ENCODE results near the gene CCDC71. TPM values are rescaled to one million over a fixed set of nuclear protein-coding genes. Genes with fewer than 3 reads are reported as not detected.

The CCDC71 gene
- total RNA-seq, 5 donors from 2014 or later (not counting 1 experiment from before 2014, with no cell fraction given), result 20.4 to 37.0 (median 35.8) TPM

GRCh38 chr3:49175530-49175929 lies 9.4 kb upstream of the CCDC71 start:
- Histone ChIP-seq H3K36me3 (ENCODE audit: control insufficient read depth in 2 of 2, extremely low read depth in 1 of 2, insufficient read depth in 1 of 2, low read length in 1 of 2) (peaks cover 0 to 15% of the 10 kb centered on the region in 2 donors), H3K9me3 (no peaks in the 10 kb centered on the region), H3K27ac (ENCODE audit: low read length) (no peak overlapping the region), H3K27me3 (replicated peaks in 1 of 2; ENCODE audit: control insufficient read depth in 2 of 2, extremely low read depth in 1 of 2, insufficient read depth in 2 of 2, low read length in 1 of 2) (peaks cover 0 to 34% of the 10 kb centered on the region in 2 experiments), H3K4me1 (ENCODE audit: control insufficient read depth in 1 of 2, extremely low read depth in 1 of 2, insufficient read depth in 2 of 2, low read length in 2 of 2) (peaks cover 3 to 24% of the 10 kb centered on the region in 2 experiments), H3K4me3 (ENCODE audit: control insufficient read depth in 1 of 2, extremely low read depth in 1 of 2, low read length in 1 of 2) (no peak overlapping the region)
- peaks cover 12 to 18% (median 12%) of the 10 kb centered on the region in 3 donors for H3K4me1 Mint-ChIP-seq
- 88% methylated on average over 7 of the region's 8 CpGs for WGBS (ENCODE audit: insufficient coverage)
- H3K27me3 Mint-ChIP-seq, result peaks cover 9 to 14% of the 10 kb centered on the region in 2 donors
- ATAC-seq (replicated peaks in 1 of 4), result no peak
- DNase-seq, result no peak
- no peak overlapping the region for H3K4me3 Mint-ChIP-seq
- POLR2A ChIA-PET, result no interaction called here
- no peaks in the 10 kb centered on the region for H3K36me3 Mint-ChIP-seq
- CTCF ChIA-PET, result no interaction called here
- no peaks in the 10 kb centered on the region for H3K9me3 Mint-ChIP-seq
- H3K27ac Mint-ChIP-seq, result no peak overlapping the region

GRCh38 chr3:49174397-49174985 lies 8.4 kb upstream of the CCDC71 start:
- H3K4me1 ChIP-seq (ENCODE audit: control insufficient read depth in 1 of 2, extremely low read depth in 1 of 2, insufficient read depth in 2 of 2, low read length in 2 of 2), result peaks cover 3 to 28% of the 10 kb centered on the region in 2 experiments
- H3K27me3 ChIP-seq (replicated peaks in 1 of 2; ENCODE audit: control insufficient read depth in 2 of 2, extremely low read depth in 1 of 2, insufficient read depth in 2 of 2, low read length in 1 of 2), result peaks cover 0 to 25% of the 10 kb centered on the region in 2 experiments
- peaks cover 7 to 9% of the 10 kb centered on the region in 2 donors for H3K27me3 Mint-ChIP-seq
- H3K36me3 ChIP-seq (ENCODE audit: control insufficient read depth in 2 of 2, extremely low read depth in 1 of 2, insufficient read depth in 1 of 2, low read length in 1 of 2), result peaks cover 0 to 15% of the 10 kb centered on the region in 2 donors
- WGBS (ENCODE audit: insufficient coverage), result 90% methylated on average over 2 of the region's 9 CpGs
- H3K4me1 Mint-ChIP-seq, result peaks cover 18 to 23% (median 23%) of the 10 kb centered on the region in 3 donors
- POLR2A ChIA-PET, result no interaction called here
- ATAC-seq (replicated peaks in 1 of 4), result no peak
- CTCF ChIA-PET, result no interaction called here
- H3K9me3 ChIP-seq, result no peaks in the 10 kb centered on the region
- H3K9me3 Mint-ChIP-seq, result no peaks in the 10 kb centered on the region
- no peak overlapping the region for H3K27ac ChIP-seq (ENCODE audit: low read length)
- no peak overlapping the region for H3K4me3 Mint-ChIP-seq
- no peak for DNase-seq
- no peak overlapping the region for H3K27ac Mint-ChIP-seq
- no peak overlapping the region for H3K4me3 ChIP-seq (ENCODE audit: control insufficient read depth in 1 of 2, extremely low read depth in 1 of 2, low read length in 1 of 2)
- no peaks in the 10 kb centered on the region for H3K36me3 Mint-ChIP-seq

GRCh38 chr3:49173792-49174170 lies 7.7 kb upstream of the CCDC71 start:
- Histone ChIP-seq H3K36me3 (ENCODE audit: control insufficient read depth in 2 of 2, extremely low read depth in 1 of 2, insufficient read depth in 1 of 2, low read length in 1 of 2) (peaks cover 0 to 15% of the 10 kb centered on the region in 2 donors), H3K27ac (ENCODE audit: low read length) (no peak overlapping the region), H3K4me1 (ENCODE audit: control insufficient read depth in 1 of 2, extremely low read depth in 1 of 2, insufficient read depth in 2 of 2, low read length in 2 of 2) (peaks cover 3 to 28% of the 10 kb centered on the region in 2 experiments), H3K27me3 (replicated peaks in 1 of 2; ENCODE audit: control insufficient read depth in 2 of 2, extremely low read depth in 1 of 2, insufficient read depth in 2 of 2, low read length in 1 of 2) (peaks cover 0 to 18% of the 10 kb centered on the region in 2 experiments), H3K4me3 (ENCODE audit: control insufficient read depth in 1 of 2, extremely low read depth in 1 of 2, low read length in 1 of 2) (no peak overlapping the region), H3K9me3 (no peaks in the 10 kb centered on the region)
- no peak overlapping the region for H3K27ac Mint-ChIP-seq
- DNase-seq, result no peak
- no peaks in the 10 kb centered on the region for H3K36me3 Mint-ChIP-seq
- ATAC-seq (replicated peaks in 1 of 4), result no peak
- WGBS (ENCODE audit: insufficient coverage), result 89% methylated on average over 4 of the region's 4 CpGs
- H3K27me3 Mint-ChIP-seq, result peaks cover under 1 to 3% of the 10 kb centered on the region in 2 donors
- H3K9me3 Mint-ChIP-seq, result no peaks in the 10 kb centered on the region
- ChIA-PET POLR2A (no interaction called here), CTCF (interaction anchor here in 1 of 2 donors (0.6 kb wide), 1 partner anchor 275 kb away, joined by 4 read pairs; no protein-coding TSS in a partner anchor)
- H3K4me3 Mint-ChIP-seq, result no peak overlapping the region
- peaks cover 18 to 24% (median 23%) of the 10 kb centered on the region in 3 donors for H3K4me1 Mint-ChIP-seq

GRCh38 chr3:49173116-49173791 lies 7.1 kb upstream of the CCDC71 start:
- Histone ChIP-seq H3K36me3 (ENCODE audit: control insufficient read depth in 2 of 2, extremely low read depth in 1 of 2, insufficient read depth in 1 of 2, low read length in 1 of 2) (peaks cover 0 to 15% of the 10 kb centered on the region in 2 donors), H3K4me3 (ENCODE audit: control insufficient read depth in 1 of 2, extremely low read depth in 1 of 2, low read length in 1 of 2) (no peak overlapping the region), H3K27me3 (replicated peaks in 1 of 2; ENCODE audit: control insufficient read depth in 2 of 2, extremely low read depth in 1 of 2, insufficient read depth in 2 of 2, low read length in 1 of 2) (peaks cover 0 to 18% of the 10 kb centered on the region in 2 experiments), H3K9me3 (no peaks in the 10 kb centered on the region), H3K4me1 (ENCODE audit: control insufficient read depth in 1 of 2, extremely low read depth in 1 of 2, insufficient read depth in 2 of 2, low read length in 2 of 2) (peaks cover 3 to 28% of the 10 kb centered on the region in 2 experiments), H3K27ac (ENCODE audit: low read length) (no peak overlapping the region)
- ATAC-seq (replicated peaks in 1 of 4), result no peak
- ChIA-PET POLR2A (no interaction called here), CTCF (interaction anchor here in 1 of 2 donors (0.6 kb wide), 1 partner anchor 275 kb away, joined by 4 read pairs; no protein-coding TSS in a partner anchor)
- H3K4me1 Mint-ChIP-seq, result peaks cover 18 to 24% (median 23%) of the 10 kb centered on the region in 3 donors
- no peaks in the 10 kb centered on the region for H3K9me3 Mint-ChIP-seq
- no peaks in the 10 kb centered on the region for H3K36me3 Mint-ChIP-seq
- H3K4me3 Mint-ChIP-seq, result no peak overlapping the region
- WGBS (ENCODE audit: insufficient coverage), result 100% methylated on average over 1 of the region's 3 CpGs
- H3K27ac Mint-ChIP-seq, result no peak overlapping the region
- no peak for DNase-seq
- H3K27me3 Mint-ChIP-seq, result peaks cover 0 to 3% of the 10 kb centered on the region in 2 donors

- Mint-ChIP-seq H3K9me3 (no peaks in the 10 kb centered on the region), H3K27ac (no peak overlapping the region), H3K27me3 (peaks cover 0 to 3% of the 10 kb centered on the region in 2 donors), H3K4me3 (peak overlapping the region in 2 of 3 donors; percentile 24 to 84), H3K4me1 (peaks cover 18 to 24% (median 23%) of the 10 kb centered on the region in 3 donors), H3K36me3 (no peaks in the 10 kb centered on the region)
- WGBS (ENCODE audit: insufficient coverage), result 94% methylated on average over 5 of the region's 7 CpGs
- ChIA-PET POLR2A (no interaction called here), CTCF (no interaction called here)
- Histone ChIP-seq H3K4me3 (ENCODE audit: control insufficient read depth in 1 of 2, extremely low read depth in 1 of 2, low read length in 1 of 2) (no peak overlapping the region), H3K27ac (ENCODE audit: low read length) (no peak overlapping the region), H3K36me3 (ENCODE audit: control insufficient read depth in 2 of 2, extremely low read depth in 1 of 2, insufficient read depth in 1 of 2, low read length in 1 of 2) (peaks cover 0 to 15% of the 10 kb centered on the region in 2 donors), H3K9me3 (no peaks in the 10 kb centered on the region), H3K4me1 (ENCODE audit: control insufficient read depth in 1 of 2, extremely low read depth in 1 of 2, insufficient read depth in 2 of 2, low read length in 2 of 2) (peaks cover 3 to 28% of the 10 kb centered on the region in 2 experiments), H3K27me3 (replicated peaks in 1 of 2; ENCODE audit: control insufficient read depth in 2 of 2, extremely low read depth in 1 of 2, insufficient read depth in 2 of 2, low read length in 1 of 2) (peaks cover 0 to 24% of the 10 kb centered on the region in 2 experiments)
- no peak for DNase-seq
- no peak for ATAC-seq (replicated peaks in 1 of 4)
Measured at GRCh38 chr3:49172551-49173041, 6.5 kb upstream of the CCDC71 start.

- H3K27ac ChIP-seq (ENCODE audit: low read length), result no peak overlapping the region
- 60% methylated on average over 1 of the region's 7 CpGs for WGBS (ENCODE audit: insufficient coverage)
Measured at GRCh38 chr3:49171775-49172500, 5.8 kb upstream of the CCDC71 start.

More at GRCh38 chr3:49171775-49172500, 5.8 kb upstream of the CCDC71 start:
- DNase-seq, result no peak
- H3K9me3 Mint-ChIP-seq, result no peaks in the 10 kb centered on the region
- CTCF ChIA-PET, result interaction anchor here in 1 of 2 donors (1.6 kb wide), 1 partner anchor 278 kb away, joined by 7 read pairs; no protein-coding TSS in a partner anchor
- peaks cover 0 to 15% of the 10 kb centered on the region in 2 donors for H3K36me3 ChIP-seq (ENCODE audit: control insufficient read depth in 2 of 2, extremely low read depth in 1 of 2, insufficient read depth in 1 of 2, low read length in 1 of 2)
- peak overlapping the region; percentile 84 to 87 (median 86) for H3K4me3 Mint-ChIP-seq
- no peak for ATAC-seq (replicated peaks in 1 of 4)
- POLR2A ChIA-PET, result no interaction called here
- peaks cover 0 to 25% of the 10 kb centered on the region in 2 experiments for H3K27me3 ChIP-seq (replicated peaks in 1 of 2; ENCODE audit: control insufficient read depth in 2 of 2, extremely low read depth in 1 of 2, insufficient read depth in 2 of 2, low read length in 1 of 2)
- no peaks in the 10 kb centered on the region for H3K36me3 Mint-ChIP-seq
- peaks cover 18 to 24% (median 24%) of the 10 kb centered on the region in 3 donors for H3K4me1 Mint-ChIP-seq
- peaks cover 0 to 3% of the 10 kb centered on the region in 2 donors for H3K27me3 Mint-ChIP-seq
- peak overlapping the region in 1 of 2 donors; percentile 64 for H3K27ac Mint-ChIP-seq
- H3K4me1 ChIP-seq (ENCODE audit: control insufficient read depth in 1 of 2, extremely low read depth in 1 of 2, insufficient read depth in 2 of 2, low read length in 2 of 2), result peaks cover 3 to 30% of the 10 kb centered on the region in 2 experiments
- H3K9me3 ChIP-seq, result no peaks in the 10 kb centered on the region
- H3K4me3 ChIP-seq (ENCODE audit: control insufficient read depth in 1 of 2, extremely low read depth in 1 of 2, low read length in 1 of 2), result peak overlapping the region; percentile 83 to 87

All from T-cell (primary cell).